Measurements from ENCODE around the gene IGHMBP2.
"Not testable (repeated sequence)": the region's sequence is repeated elsewhere in the genome, so short reads cannot be mapped to it uniquely, and the experiment has no call there.

DNA sequence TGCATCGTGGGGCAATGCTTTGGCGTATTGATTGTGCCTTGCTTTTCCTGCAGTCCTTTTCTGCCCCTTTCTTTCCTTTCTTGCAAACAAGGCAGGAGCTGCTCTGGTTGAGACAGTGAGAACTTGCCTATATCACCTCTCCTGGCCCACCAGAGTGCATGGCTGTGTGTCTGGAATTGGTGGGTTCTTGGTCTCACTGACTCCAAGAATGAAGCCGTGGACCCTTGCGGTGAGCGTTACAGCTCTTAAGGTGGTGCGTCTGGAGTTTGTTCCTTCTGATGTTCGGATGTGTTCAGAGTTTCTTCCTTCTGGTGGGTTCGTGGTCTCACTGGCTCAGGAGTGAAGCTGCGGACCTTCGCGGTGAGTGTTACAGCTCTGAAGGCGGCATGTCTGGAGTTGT, 70.0 kb downstream of the IGHMBP2 start:
- TF ChIP-seq, protein P1, sequence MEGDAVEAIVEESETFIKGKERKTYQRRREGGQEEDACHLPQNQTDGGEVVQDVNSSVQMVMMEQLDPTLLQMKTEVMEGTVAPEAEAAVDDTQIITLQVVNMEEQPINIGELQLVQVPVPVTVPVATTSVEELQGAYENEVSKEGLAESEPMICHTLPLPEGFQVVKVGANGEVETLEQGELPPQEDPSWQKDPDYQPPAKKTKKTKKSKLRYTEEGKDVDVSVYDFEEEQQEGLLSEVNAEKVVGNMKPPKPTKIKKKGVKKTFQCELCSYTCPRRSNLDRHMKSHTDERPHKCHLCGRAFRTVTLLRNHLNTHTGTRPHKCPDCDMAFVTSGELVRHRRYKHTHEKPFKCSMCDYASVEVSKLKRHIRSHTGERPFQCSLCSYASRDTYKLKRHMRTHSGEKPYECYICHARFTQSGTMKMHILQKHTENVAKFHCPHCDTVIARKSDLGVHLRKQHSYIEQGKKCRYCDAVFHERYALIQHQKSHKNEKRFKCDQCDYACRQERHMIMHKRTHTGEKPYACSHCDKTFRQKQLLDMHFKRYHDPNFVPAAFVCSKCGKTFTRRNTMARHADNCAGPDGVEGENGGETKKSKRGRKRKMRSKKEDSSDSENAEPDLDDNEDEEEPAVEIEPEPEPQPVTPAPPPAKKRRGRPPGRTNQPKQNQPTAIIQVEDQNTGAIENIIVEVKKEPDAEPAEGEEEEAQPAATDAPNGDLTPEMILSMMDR (IDR thresholded peaks at IDR 0.05 in 2 of 3, conservative IDR thresholded peaks at IDR 0.05 in 1 of 3; ENCODE audit: borderline replicate concordance in 1 of 3, insufficient read depth in 1 of 3, low read depth in 2 of 3, low read length in 2 of 3), result not testable (repeated sequence)
- TF ChIP-seq EZH2 (IDR thresholded peaks at IDR 0.05), result not testable (repeated sequence)

Data from HCT116 (cell line).